Measurements from ENCODE around the gene IGF1. TPM values are rescaled to one million over a fixed set of nuclear protein-coding genes. Genes with fewer than 3 reads are reported as not detected.

IGF1 gene
- total and polyA plus RNA-seq, 9 of the 15 experiments (the other 6 are each of a cell fraction or from before 2014, with no cell fraction given): 3.7 to 13.9 (median 4.5) TPM

- TF ChIP-seq PHB (CRISPR knock-in tag; IDR thresholded peaks at IDR 0.05): no peak
- 0 out of 2 replicates have a peak, but pooled peaks have one; percentile 11 for TF ChIP-seq STAT5A (IDR thresholded peaks at IDR 0.05; ENCODE audit: borderline replicate concordance, low read length)
- peak in 1 of 2 experiments; percentile 41; a peak in 1 of 4 replicates for TF ChIP-seq TBL1XR1 (IDR thresholded peaks at IDR 0.05; ENCODE audit: low read length in 2 of 2)
- peak; percentile 80 to 83 for TF ChIP-seq KDM1A (IDR thresholded peaks at IDR 0.05)
- no peak for TF ChIP-seq THAP7 (CRISPR knock-in tag; IDR thresholded peaks at IDR 0.05)
- TF ChIP-seq RFX5 (IDR thresholded peaks at IDR 0.05; ENCODE audit: low read depth, low read length): no peak
- 0 out of 2 replicates have a peak, but pooled peaks have one; percentile 10 for TF ChIP-seq MECOM (CRISPR knock-in tag; IDR thresholded peaks at IDR 0.05)
- peak; percentile 70; the same call in 1 of the 2 replicates for TF ChIP-seq CTBP1 (IDR thresholded peaks at IDR 0.05; ENCODE audit: borderline replicate concordance)
- 0 out of 2 replicates have a peak, but pooled peaks have one; percentile 13 for TF ChIP-seq SOX6 (IDR thresholded peaks at IDR 0.05)
- no peak for TF ChIP-seq UBTF (IDR thresholded peaks at IDR 0.05; ENCODE audit: borderline replicate concordance in 1 of 2, low read depth in 2 of 2, low read length in 2 of 2)
- TF ChIP-seq PHF8 (IDR thresholded peaks at IDR 0.05; ENCODE audit: borderline replicate concordance, low read length): no peak
- peak; percentile 78 for TF ChIP-seq MEIS2 (IDR thresholded peaks at IDR 0.05; ENCODE audit: partially characterized antibody)
- TF ChIP-seq ZEB2 (IDR thresholded peaks at IDR 0.05): 0 out of 2 replicates have a peak, but pooled peaks have one; percentile 37
- no peak for TF ChIP-seq L3MBTL2 (IDR thresholded peaks at IDR 0.05)
- TF ChIP-seq ZKSCAN3 (CRISPR knock-in tag; IDR thresholded peaks at IDR 0.05): no peak
- peak; percentile 58 for TF ChIP-seq CBFA2T2 (conservative IDR thresholded peaks at IDR 0.05)
- peak; percentile 46 for TF ChIP-seq EP300 (IDR thresholded peaks at IDR 0.05; ENCODE audit: low read length)
- TF ChIP-seq, protein P1, sequence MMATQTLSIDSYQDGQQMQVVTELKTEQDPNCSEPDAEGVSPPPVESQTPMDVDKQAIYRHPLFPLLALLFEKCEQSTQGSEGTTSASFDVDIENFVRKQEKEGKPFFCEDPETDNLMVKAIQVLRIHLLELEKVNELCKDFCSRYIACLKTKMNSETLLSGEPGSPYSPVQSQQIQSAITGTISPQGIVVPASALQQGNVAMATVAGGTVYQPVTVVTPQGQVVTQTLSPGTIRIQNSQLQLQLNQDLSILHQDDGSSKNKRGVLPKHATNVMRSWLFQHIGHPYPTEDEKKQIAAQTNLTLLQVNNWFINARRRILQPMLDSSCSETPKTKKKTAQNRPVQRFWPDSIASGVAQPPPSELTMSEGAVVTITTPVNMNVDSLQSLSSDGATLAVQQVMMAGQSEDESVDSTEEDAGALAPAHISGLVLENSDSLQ (IDR thresholded peaks at IDR 0.05): peak; percentile 72
- peak; percentile 59; the same call in 1 of the 2 replicates for TF ChIP-seq ESRRA (IDR thresholded peaks at IDR 0.05; ENCODE audit: borderline replicate concordance, low read depth)
- no peak for TF ChIP-seq ZKSCAN8 (CRISPR knock-in tag; IDR thresholded peaks at IDR 0.05)
- peak; percentile 47; the same call in 1 of the 2 replicates for TF ChIP-seq TCF3 (CRISPR knock-in tag; IDR thresholded peaks at IDR 0.05)
- peak in 1 of 2 experiments; percentile 89; a peak in 2 of 4 replicates for TF ChIP-seq RCOR1 (IDR thresholded peaks at IDR 0.05; ENCODE audit: borderline replicate concordance in 1 of 2, low read depth in 2 of 2, low read length in 2 of 2)
- TF ChIP-seq PBX2 (CRISPR knock-in tag; IDR thresholded peaks at IDR 0.05; ENCODE audit: low read depth): no peak
- TF ChIP-seq PBX2 (tag; conservative IDR thresholded peaks at IDR 0.05; ENCODE audit: low read depth): 0 out of 2 replicates have a peak, but pooled peaks have one; percentile 7
- TF ChIP-seq CBFA2T3 (IDR thresholded peaks at IDR 0.05): peak; percentile 80
Measured at GRCh38 chr12:102483466-102483865, 3.1 kb upstream of the IGF1 start (continued).

Data from K562 (cell line).